HG02970 (cell line): ENCODE data around the gene RCCD1.

ENCODE experiments used
- ATAC-seq: cut with Tn5 transposase; IDR thresholded peaks from one replicate; pipeline ENCODE4 v1.9.1; 2021; ENCODE audit warnings: mild to moderate bottlenecking, moderate library complexity, moderate number of reproducible peaks; ENCODE audit not compliant: unreplicated experiment, low FRiP score

Gene RCCD1

DNA sequence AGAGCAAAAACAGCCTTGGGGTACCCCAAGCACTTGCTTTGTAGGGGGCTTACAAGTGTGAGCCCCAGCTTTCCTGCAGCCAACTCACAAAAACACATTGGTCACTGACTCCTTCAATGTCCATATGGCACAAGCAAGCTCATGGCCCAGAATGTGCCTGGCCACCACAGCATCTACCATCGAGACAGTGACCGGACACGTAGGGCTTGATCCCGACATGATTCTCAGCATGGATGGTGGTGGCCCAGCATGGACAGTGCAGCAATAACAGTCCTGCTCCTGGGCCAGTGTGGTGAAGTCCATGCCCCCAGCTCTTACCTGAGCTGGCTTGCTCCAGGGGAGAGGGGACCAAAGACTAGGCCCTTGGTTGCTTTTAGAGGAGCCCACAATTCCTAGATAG is 13.6 kb upstream of the RCCD1 start:
- ATAC-seq, result no peak

GRCh38 chr15:90942354-90943120 is 12.1 kb upstream of the RCCD1 start:
- ATAC-seq, result no peak

GRCh38 chr15:90945091-90945490 is 9.6 kb upstream of the RCCD1 start:
- ATAC-seq, result no peak

DNA sequence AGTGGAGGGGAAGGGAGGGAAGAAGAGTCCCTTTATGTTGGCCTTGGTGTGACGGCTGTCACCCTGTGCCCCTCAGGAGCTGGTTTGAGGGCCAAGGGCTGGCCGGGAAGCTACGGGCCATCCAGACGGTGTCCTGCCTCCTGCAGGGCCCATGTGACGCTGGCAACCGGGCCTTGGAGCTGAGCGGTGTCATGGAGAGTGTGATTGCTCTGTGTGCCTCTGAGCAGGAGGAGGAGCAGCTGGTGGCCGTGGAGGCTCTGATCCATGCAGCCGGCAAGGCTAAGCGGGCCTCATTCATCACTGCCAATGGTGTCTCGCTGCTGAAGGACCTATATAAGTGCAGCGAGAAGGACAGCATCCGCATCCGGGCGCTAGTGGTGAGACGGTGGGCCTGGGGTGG is 8.1 kb upstream of the RCCD1 start:
- no peak for ATAC-seq

GRCh38 chr15:90946941-90947576 is 7.6 kb upstream of the RCCD1 start:
- ATAC-seq, result no peak

GRCh38 chr15:90947577-90948357 is 6.9 kb upstream of the RCCD1 start:
- no peak for ATAC-seq

GRCh38 chr15:90948506-90948905 is 6.2 kb upstream of the RCCD1 start:
- no peak for ATAC-seq

DNA sequence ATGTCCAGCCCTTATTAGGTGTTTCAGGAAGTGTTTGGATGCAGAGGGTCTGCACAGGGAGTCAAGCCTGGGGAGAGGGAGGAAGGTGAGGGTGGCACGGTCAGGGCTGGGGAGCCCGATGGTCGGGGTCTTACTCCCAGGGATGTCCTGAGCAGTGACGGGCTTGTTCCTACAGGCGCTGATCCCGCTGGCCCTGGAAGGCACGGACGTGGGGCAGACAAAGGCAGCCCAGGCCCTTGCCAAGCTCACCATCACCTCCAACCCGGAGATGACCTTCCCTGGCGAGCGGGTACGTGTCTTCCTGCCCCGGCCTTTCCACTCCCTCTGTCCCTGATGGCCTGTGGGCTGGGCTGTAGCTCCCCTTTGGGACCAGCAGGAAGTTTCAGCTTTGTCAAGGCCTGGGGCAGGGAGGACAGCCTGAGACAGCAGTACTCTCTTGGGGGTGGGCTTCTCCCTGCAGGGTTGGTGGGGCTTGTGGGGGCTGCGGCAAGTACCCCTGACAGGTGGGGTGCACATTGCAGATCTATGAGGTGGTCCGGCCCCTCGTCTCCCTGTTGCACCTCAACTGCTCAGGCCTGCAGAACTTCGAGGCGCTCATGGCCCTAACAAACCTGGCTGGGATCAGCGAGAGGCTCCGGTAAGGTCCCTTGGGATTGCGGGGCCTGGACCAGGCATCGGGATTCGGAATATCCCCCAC is 4.6 kb upstream of the RCCD1 start:
- no peak for ATAC-seq

- ATAC-seq, result no peak
Observed at GRCh38 chr15:90950676-90951075, 4.0 kb upstream of the RCCD1 start.

GRCh38 chr15:90952901-90953677 is 1.6 kb upstream of the RCCD1 start:
- ATAC-seq, result no peak

DNA sequence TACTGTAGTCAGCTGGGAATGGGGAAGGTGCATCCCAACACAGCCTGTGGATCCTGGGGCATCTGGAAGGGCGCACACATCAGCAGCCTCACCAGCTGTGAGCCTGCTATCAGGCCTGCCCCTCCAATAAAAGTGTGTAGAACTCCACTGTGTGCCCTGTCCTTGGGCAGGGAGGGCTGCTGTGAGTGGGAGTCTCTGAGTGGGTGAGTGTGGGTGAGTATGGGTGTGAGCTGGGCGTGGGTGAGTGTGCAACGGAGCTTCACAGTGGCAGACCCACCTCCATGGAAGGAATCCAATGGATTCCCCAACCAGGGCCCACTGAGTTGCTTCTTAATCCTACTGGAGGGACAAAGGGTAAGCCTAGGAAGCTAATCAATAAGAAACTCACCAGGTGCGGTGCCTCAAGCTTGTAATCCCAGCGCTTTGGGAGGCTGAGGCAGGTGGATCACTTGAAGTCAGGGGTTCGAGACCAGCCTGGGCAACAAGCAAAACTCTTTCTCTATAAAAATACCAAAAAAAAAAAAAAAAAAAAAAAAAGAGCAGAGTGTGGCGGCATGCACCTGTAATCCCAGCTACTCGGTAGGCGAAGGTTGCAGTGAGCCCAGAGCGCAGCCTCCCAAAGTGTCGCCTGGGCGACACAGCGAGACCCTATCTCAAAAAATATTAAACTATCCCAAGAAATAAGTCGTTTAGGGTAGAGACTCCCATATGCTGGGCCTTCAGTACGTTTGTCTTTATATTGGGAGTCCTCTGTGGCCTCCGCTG is 555 bp upstream of the RCCD1 start:
- ATAC-seq, result no peak

DNA sequence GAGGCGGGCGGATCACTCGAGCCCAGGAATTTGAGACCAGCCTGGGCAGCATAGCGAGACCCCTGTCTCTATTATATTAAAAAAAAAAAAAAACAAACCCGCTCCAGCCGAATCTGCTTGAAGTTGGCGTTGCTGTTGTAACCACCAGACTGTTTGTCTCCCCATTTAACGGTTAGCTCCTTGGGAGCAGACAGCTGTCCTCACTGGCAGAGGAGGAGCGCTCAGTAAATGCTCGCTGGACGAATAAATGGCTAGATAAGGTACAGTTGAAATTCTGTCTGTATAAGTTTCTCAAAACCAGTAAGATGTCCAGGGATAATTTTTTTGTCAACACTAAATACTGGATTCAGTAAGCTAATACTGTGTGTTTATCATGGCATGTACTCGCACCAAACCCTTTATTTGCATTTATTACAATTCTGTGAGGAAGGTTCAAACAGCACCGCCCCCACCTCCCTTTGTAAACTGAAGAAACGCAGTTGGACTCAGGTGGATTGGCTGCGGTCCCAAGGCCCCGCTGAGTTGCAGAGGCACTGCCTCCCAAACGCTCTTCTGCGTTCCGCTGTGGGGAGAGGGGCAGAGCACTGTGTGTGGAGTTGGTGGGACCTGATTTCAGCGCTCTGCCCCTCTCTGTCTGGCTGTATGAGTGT is 1.1 kb downstream of the RCCD1 start:
- ATAC-seq, result no peak

DNA sequence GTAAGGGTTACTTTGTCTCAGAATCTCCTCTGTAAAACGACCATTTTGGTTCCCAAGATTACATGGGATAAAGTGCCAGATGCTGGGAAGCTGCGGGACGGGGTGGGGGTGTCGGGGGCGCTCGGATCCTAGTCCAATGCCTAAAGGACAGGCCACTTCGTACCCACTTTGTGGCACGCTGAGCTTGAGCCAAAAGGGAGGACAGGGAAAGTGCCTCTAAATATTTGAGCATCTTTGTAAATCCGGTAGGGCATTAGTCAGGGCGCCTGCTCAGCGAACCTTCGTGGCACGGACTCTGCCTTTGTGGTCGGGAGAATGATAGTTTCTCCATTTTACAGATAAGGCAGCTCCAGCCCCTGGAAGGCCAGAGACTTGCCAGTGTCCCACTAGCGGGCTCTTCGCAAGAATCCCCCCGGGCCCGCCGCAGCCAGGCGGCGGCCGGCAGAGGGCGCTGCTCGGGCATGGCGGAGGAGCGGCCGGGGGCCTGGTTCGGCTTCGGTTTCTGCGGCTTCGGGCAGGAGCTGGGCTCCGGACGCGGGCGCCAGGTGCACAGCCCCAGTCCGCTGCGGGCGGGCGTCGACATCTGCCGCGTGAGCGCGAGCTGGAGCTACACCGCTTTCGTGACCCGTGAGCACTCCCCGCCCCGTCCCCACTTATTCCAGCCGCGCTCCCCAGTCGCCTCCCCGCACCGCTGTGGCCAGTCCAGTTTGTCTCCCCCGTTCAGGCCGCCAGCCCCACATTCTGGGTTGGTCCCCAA is 1.8 kb downstream of the RCCD1 start:
- no peak for ATAC-seq

- no peak for ATAC-seq
Observed at GRCh38 chr15:90957031-90957790, 2.5 kb downstream of the RCCD1 start.

DNA sequence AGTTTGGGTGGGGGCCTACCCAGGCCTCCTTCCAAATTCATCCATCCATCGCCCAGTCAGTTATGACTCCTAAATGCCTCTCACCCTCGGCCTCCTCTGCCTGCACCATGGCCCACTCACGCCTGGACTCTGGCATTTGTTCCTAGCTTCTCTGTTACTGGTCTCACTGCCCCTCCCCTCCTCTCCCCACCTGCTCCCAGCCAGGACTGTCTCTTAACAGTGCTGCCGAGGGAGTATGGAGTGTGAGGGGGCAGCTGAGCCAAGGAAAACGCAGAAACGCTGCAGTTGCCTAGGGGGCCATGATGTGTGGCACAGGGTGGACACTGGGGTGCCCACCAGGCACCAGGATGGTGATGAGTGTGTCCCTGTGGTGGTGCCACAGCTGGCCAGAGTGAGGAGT is 3.1 kb downstream of the RCCD1 start:
- no peak for ATAC-seq

DNA sequence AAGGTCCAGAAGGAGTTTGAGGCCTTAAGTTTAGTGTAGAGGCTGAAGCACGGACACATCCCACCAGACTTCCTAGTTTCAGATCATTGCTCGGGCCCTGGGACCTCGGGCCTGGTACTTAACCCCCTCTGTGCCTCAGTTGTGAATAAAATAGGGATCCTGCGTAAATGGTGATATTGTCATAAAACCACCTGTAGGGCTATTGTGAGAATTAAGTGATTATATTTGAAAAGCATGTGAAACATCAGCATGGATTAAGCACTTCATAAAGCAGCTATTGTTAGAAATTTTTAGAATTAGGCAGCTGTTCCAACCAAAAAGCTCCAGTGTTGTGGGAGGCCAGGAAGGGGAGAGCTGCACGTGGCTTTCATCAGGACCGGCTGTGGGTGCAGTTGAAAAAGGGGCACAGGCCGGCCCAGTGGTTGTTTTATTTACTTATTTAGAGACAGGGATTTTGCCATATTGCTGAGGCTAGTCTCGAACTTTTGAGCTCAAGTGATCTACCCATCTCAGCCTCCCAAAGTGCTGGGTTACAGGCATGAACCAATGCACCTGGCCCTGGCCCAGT is 4.4 kb downstream of the RCCD1 start:
- ATAC-seq, result no peak

DNA sequence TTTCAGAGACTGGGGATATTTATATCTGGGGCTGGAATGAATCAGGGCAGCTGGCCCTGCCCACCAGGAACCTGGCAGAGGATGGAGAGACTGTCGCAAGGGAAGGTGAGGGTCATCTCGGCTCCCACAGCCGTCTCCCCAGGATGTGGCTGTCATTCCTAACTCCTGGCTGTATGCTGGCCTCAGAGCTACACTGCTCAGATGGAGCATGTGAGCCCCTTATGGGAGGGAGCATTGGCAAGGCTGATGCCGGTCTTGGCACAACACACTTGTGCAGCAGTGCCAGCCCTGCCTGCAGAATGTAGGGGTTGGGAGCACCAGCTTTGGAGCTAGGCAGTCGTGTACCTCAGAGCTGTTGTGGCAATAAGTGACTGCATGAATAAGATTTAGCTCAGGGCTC is 5.2 kb downstream of the RCCD1 start:
- ATAC-seq, result no peak
